Activated effector memory CD4-positive, alpha-beta T cell treated with anti-CD3 and anti-CD28 coated beads, Interleukin-2, amount 50 U/mL, for 16 hours (primary cell): ENCODE results near the gene TRAPPC2L.

Source experiments
- DNase-seq: peaks from one replicate; pipeline ENCODE4 v3.0.0-alpha.2; 2020

Gene TRAPPC2L

DNA sequence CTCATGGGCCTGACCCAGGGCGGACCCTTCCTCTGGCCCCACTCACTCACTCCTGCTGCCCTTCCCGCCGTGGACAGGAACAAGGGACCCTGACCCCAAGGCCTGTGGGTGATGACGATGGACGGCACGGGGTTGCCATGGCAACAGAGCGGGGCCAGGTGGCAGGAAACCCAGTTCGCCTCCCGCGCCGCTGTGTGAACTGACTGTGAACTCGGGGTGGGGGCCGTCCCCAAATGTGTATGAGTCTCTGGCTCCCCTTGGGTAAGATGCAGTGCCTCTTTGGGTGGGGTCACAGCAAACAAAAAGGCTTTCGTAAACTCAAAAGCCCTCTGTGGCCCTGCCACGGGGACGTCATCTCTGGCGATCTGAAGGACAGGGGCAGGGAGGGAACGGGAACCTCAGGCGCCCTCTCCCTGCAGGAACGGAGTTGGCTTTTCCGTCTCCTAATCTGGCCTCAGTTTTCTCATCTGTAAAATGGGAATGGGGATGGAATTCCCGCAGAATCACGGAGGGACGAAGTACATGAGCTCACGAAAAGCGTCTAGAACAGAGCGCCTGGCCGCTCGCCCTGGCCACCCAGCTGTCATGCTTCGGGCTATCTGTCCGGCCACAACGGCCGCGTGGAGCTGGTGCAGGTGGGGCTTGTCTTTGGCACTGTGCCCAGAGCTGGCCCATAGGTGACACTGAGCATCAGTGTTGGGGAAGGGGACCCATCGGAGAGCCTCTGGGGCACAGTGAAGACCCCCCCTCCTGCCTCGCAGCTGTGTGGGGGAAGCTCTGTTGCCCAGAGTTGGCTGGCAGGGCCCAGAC lies 54.4 kb downstream of the TRAPPC2L start:
- DNase-seq: no peak

DNA sequence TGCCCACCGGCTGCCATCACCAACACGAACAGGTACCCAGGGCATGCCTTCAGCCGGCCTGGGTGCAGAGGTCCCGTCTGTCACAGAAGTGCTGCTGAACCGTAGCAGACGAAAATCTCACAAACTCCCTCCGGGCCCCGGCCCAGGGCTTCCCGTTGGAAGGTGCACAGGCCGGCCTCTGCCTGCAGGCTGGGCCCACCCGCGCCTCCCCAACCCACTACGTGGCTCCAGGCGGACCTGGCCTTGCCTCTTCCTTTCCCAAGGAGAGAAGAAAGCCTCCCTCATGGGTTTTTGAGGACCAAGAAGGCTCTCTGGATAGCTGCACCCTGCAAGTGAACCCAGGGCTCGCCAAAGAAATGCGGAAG lies 55.0 kb downstream of the TRAPPC2L start:
- no peak for DNase-seq
